Hepatic stellate cell (primary cell): ENCODE results near the gene IMPG1.
"Not testable (repeated sequence)": the region's sequence is repeated elsewhere in the genome, so short reads cannot be mapped to it uniquely, and the experiment has no call there.

Experiments
- DNase-seq: peaks from one replicate; pipeline ENCODE4 v3.0.0; 2011; ENCODE audit warnings: low spot score

Gene IMPG1

GRCh38 chr6:75952128-75952527, 120.3 kb downstream of the IMPG1 start:
- no peak for DNase-seq

- no peak for DNase-seq
Observed at GRCh38 chr6:75947935-75948334, 124.5 kb downstream of the IMPG1 start.

GRCh38 chr6:75946146-75946831, 126.2 kb downstream of the IMPG1 start:
- no peak for DNase-seq

GRCh38 chr6:75943381-75943780, 129.1 kb downstream of the IMPG1 start:
- no peak for DNase-seq

GRCh38 chr6:75941509-75941908, 131.0 kb downstream of the IMPG1 start:
- DNase-seq, result no peak

- DNase-seq, result no peak
Observed at GRCh38 chr6:75940564-75940963, 131.9 kb downstream of the IMPG1 start.

GRCh38 chr6:75937846-75938245, 134.6 kb downstream of the IMPG1 start:
- no peak for DNase-seq

- no peak for DNase-seq
Observed at GRCh38 chr6:75936682-75937081, 135.8 kb downstream of the IMPG1 start.

GRCh38 chr6:75935473-75935793, 137.0 kb downstream of the IMPG1 start:
- no peak for DNase-seq

- peak; percentile 66 for DNase-seq
Observed at GRCh38 chr6:75934643-75935472, 137.6 kb downstream of the IMPG1 start.

- no peak for DNase-seq
Observed at GRCh38 chr6:75933387-75933975, 139.0 kb downstream of the IMPG1 start.

GRCh38 chr6:75932067-75932466, 140.4 kb downstream of the IMPG1 start:
- DNase-seq, result no peak

- no peak for DNase-seq
Observed at GRCh38 chr6:75931011-75931680, 141.3 kb downstream of the IMPG1 start.

GRCh38 chr6:75926293-75927168, 145.9 kb downstream of the IMPG1 start:
- no peak for DNase-seq

GRCh38 chr6:75922226-75922625, 150.2 kb downstream of the IMPG1 start:
- no peak for DNase-seq

- DNase-seq, result no peak
Observed at GRCh38 chr6:75913040-75913439, 159.4 kb downstream of the IMPG1 start.

GRCh38 chr6:75907444-75907843, 165.0 kb downstream of the IMPG1 start:
- DNase-seq, result no peak

GRCh38 chr6:75906871-75907270, 165.6 kb downstream of the IMPG1 start:
- no peak for DNase-seq

GRCh38 chr6:75905129-75905528, 167.3 kb downstream of the IMPG1 start:
- DNase-seq, result not testable (repeated sequence)

- DNase-seq, result not testable (repeated sequence)
Observed at GRCh38 chr6:75900216-75900615, 172.2 kb downstream of the IMPG1 start.

GRCh38 chr6:75896526-75896925, 175.9 kb downstream of the IMPG1 start:
- DNase-seq, result no peak

GRCh38 chr6:75893776-75894152, 178.7 kb downstream of the IMPG1 start:
- no peak for DNase-seq
